ENCODE results near the gene PLCB1.
"Not testable (repeated sequence)": the region's sequence is repeated elsewhere in the genome, so short reads cannot be mapped to it uniquely, and the experiment has no call there.

Gene PLCB1

GRCh38 chr20:8156235-8157079 lies 24.4 kb downstream of the PLCB1 start:
- peak; percentile 53 for DNase-seq

GRCh38 chr20:8159217-8159616 lies 27.2 kb downstream of the PLCB1 start:
- DNase-seq = not testable (repeated sequence)

- DNase-seq = peak; percentile 69
These were observed 29.4 kb downstream of the PLCB1 start for GRCh38 chr20:8161264-8162071.

GRCh38 chr20:8162610-8163009 lies 30.5 kb downstream of the PLCB1 start:
- no peak for DNase-seq

- DNase-seq = no peak
These were observed 31.5 kb downstream of the PLCB1 start for GRCh38 chr20:8163543-8163942.

- DNase-seq = no peak
These were observed 34.7 kb downstream of the PLCB1 start for GRCh38 chr20:8166730-8167129.

DNA sequence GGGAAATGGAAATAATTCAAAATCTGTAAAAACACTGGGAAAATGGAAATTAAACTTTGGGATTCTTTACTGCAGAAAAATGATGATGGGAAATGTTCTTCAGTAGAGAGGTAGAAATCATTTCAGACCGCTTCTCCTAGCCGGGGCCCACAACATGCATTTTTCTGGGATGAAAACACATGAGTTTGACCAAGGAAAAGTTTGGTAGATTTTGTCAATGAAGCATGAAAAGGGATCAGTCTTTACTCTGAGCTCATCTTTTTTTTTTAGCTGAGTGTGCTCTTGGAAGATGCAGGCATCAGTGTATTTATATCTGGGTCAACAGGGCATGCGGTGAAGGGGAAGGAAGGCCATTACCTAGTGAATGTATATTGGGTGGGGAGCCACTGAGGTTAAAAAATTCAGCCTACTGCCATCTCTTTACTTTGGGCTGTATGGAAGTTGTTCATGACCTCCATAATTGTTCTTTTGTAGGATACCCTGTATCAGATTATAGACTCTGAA lies 36.8 kb downstream of the PLCB1 start:
- DNase-seq = no peak

GRCh38 chr20:8170921-8171320 lies 38.9 kb downstream of the PLCB1 start:
- DNase-seq = no peak

DNA sequence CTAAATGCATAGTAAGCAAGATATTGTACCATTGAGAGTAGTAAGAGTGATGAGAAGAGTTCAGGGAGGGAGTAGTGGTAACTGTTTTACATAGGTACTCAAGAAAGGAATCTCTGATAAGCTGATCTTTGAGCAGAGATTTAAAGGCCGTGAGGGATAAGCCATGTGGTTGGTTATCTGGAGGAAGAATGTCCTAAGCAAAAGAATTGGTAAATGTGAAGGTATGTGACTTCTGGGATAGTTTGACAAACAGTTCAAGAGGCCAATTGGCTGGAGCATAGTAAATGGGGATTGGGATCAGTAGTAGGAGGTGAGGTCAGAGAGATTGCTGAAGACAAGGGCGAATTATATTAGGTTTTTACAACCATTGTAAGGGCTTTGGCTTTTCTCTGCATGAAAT lies 40.1 kb downstream of the PLCB1 start:
- DNase-seq = no peak

GRCh38 chr20:8175741-8176675 lies 43.9 kb downstream of the PLCB1 start:
- no peak for DNase-seq

DNA sequence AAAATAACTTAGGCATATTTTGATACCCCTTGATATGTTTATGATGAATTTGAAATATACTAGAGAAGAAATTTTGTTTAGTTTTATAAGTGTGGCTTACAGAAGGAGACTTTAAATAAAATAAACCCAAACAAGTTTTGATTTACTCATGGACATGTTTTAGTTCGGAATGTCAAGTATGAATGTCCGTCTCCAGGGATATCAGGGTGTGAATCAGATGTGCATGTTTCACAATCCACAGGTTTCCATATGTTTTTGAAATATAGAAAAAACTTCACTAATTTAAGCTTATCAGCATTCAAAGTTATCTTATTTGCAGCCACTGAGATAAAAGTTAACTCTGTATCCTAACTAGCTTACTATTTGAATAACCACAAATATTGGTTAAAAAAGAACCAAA lies 51.5 kb downstream of the PLCB1 start:
- peak; percentile 28 for DNase-seq

- no peak for DNase-seq
These were observed 55.7 kb downstream of the PLCB1 start for GRCh38 chr20:8187740-8188139.

GRCh38 chr20:8190043-8190880 lies 58.2 kb downstream of the PLCB1 start:
- no peak for DNase-seq

DNA sequence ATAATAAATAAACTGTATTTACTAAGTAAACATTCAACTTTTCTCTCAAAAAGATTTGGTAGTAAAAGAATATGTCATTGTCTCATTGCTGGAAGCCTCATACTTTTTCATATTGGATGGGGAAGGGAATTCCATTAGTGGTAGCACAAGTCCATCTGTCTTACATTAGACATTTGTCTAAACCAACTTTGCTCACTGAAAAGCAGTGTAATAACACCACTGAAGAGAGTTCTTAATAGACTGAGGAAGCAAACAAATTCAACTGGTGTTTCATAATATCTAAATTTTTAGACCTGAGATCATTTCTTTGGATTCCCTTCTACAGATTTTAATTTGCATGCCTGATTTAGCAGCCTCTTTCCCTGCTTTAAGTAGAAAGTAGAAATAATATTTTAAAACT lies 62.7 kb downstream of the PLCB1 start:
- DNase-seq = no peak

DNA sequence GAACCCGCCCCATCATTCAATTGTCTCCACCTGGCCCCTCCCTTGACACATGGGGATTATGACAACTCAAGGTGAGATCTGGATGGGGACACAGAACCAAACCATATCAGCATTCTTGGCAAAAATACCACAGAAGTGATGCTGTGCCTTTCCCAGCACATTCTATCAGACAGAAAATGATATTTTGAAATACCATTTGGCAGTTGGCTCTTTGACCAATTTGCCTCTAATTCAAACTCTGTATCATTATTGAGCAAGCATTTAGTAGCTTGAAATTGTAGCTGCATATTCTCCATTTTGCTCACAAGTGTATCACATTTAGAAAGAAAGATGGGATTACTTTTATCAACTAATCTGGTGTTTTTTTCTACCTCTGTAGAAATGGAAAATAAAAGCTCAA lies 64.0 kb downstream of the PLCB1 start:
- DNase-seq = no peak

- DNase-seq = no peak
These were observed 68.2 kb downstream of the PLCB1 start for GRCh38 chr20:8200220-8200619.

DNA sequence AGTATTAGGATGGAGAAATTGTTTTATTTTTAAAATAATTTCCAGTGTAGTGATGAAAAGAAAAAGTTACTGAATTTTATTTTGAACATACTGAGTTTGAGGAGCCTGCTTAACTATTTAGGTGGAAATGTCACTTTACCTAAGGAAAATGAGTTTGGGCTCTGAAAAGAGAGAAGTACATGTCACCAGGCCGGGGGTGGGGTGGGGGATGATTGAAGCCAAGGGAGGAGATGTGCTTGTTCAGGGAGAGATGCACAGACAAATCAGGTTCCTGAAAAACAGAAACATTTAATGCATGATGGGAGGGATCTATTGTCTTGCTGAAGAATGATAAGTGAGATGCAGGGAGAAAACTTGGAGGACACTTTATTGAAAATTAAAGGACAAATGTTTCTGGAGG lies 71.3 kb downstream of the PLCB1 start:
- no peak for DNase-seq

GRCh38 chr20:8205996-8206395 lies 73.9 kb downstream of the PLCB1 start:
- DNase-seq = peak; percentile 6

GRCh38 chr20:8208226-8208625 lies 76.2 kb downstream of the PLCB1 start:
- no peak for DNase-seq

DNA sequence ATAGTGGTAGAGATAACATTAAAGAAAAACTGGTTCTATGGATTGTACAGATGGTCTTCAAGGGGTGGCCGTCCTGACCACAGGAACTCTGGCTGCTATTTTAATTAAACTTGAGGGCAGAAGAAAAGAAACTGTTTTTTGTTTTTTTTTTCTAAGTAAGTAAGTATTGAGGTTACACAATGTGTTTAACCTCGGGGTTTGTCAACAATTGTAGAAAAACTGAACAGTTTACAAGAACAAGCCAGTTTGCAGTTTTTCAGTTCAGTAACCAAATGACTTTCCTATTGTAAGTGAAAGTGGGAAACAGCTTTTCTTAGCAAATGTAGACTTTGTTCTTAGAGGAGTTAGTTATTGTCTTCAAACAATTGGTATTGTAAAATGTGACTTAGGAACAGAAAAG lies 77.0 kb downstream of the PLCB1 start:
- DNase-seq = peak; percentile 34

DNA sequence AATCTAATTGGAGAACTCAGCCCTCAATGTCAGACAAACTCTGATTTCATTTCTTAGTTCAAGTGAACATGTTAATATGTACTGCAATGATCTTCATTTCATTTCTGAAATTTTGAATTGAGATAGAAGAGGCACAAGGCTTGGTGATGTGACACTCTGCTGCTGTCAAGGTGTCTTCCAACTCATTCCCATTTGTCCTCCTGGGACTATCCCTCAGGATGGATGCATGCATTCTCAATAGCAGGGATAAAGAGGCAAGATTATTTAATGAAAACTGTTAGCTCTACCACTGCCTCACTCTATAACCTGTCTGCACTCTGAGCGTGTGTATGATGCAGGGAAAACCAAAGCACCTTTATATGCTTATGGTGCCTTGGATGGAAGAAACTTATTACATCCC lies 78.7 kb downstream of the PLCB1 start:
- DNase-seq = no peak

DNA sequence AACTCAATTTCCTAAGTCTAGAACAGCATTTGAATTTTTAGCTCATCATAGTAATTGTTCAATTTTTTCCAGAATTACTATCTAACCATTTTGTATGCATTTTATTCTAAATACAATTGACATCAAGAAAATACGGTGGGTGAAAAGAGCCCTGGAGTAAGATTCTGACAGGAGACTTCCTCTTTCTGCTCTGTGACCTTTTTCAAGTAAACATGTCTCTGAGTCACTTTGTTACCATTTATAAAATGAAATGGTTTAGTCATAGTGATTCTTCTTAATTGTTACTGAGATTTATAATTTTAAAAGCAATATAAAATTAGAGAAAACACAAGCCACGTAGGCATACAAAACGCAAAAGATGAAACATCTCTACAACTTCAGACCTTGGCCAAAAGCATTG lies 80.2 kb downstream of the PLCB1 start:
- peak; percentile 28 for DNase-seq
